ENCODE results near the gene PRELID1. TPM values are rescaled to one million over a fixed set of nuclear protein-coding genes. Genes with fewer than 3 reads are reported as not detected.

PRELID1 gene
- total RNA-seq, 1 experiment from 2014 or later = 112 TPM

- no peaks in the 10 kb centered on the region for H3K4me1 ChIP-seq (ENCODE audit: low read length)
- H3K9me2 ChIP-seq (replicated peaks; ENCODE audit: insufficient read depth, low read length) = no peaks in the 10 kb centered on the region
- peaks cover 39% of the 10 kb centered on the region for H3K36me3 ChIP-seq (ENCODE audit: insufficient read depth, low read length)
- H3K4me2 ChIP-seq (ENCODE audit: low read depth, low read length, poor library complexity, severe bottlenecking) = no peak overlapping the region
- peaks cover 12% of the 10 kb centered on the region; the same call in 1 of the 2 replicates for H3K79me2 ChIP-seq (ENCODE audit: low read length)
- no peak overlapping the region for H3K27ac ChIP-seq (ENCODE audit: low read length)
- H3K9me3 ChIP-seq (ENCODE audit: low read length) = no peaks in the 10 kb centered on the region
- H3K27me3 ChIP-seq (ENCODE audit: low read length) = no peaks in the 10 kb centered on the region
- no peaks in the 10 kb centered on the region for H4K20me1 ChIP-seq (ENCODE audit: insufficient read depth, low read depth, low read length)
- H3K4me3 ChIP-seq (ENCODE audit: low read length) = no peak overlapping the region
- DNase-seq = no peak
- H3K9ac ChIP-seq (ENCODE audit: low read length) = no peak overlapping the region
- H2AFZ ChIP-seq (ENCODE audit: low read length) = no peak overlapping the region
These were observed 33.6 kb upstream of the PRELID1 start for GRCh38 chr5:177269976-177270375.

- peaks cover 41% of the 10 kb centered on the region for H3K36me3 ChIP-seq (ENCODE audit: insufficient read depth, low read length)
These were observed 32.9 kb upstream of the PRELID1 start for GRCh38 chr5:177270653-177271052.

GRCh38 chr5:177271113-177271512 is 32.5 kb upstream of the PRELID1 start:
- no peak overlapping the region for H3K4me3 ChIP-seq (ENCODE audit: low read length)
- DNase-seq = no peak
- H2AFZ ChIP-seq (ENCODE audit: low read length) = no peak overlapping the region
- H3K9me3 ChIP-seq (ENCODE audit: low read length) = no peaks in the 10 kb centered on the region
- peaks cover 12% of the 10 kb centered on the region; the same call in 1 of the 2 replicates for H3K79me2 ChIP-seq (ENCODE audit: low read length)
- peaks cover 41% of the 10 kb centered on the region for H3K36me3 ChIP-seq (ENCODE audit: insufficient read depth, low read length)
- H3K9me2 ChIP-seq (replicated peaks; ENCODE audit: insufficient read depth, low read length) = no peaks in the 10 kb centered on the region
- no peak overlapping the region for H3K27ac ChIP-seq (ENCODE audit: low read length)
- H3K4me2 ChIP-seq (ENCODE audit: low read depth, low read length, poor library complexity, severe bottlenecking) = no peak overlapping the region
- H3K9ac ChIP-seq (ENCODE audit: low read length) = no peak overlapping the region
- no peaks in the 10 kb centered on the region for H3K27me3 ChIP-seq (ENCODE audit: low read length)
- no peaks in the 10 kb centered on the region for H4K20me1 ChIP-seq (ENCODE audit: insufficient read depth, low read depth, low read length)
- no peaks in the 10 kb centered on the region for H3K4me1 ChIP-seq (ENCODE audit: low read length)

More at GRCh38 chr5:177270653-177271052, 32.9 kb upstream of the PRELID1 start:
- Histone ChIP-seq H3K9ac (ENCODE audit: low read length) (no peak overlapping the region), H4K20me1 (ENCODE audit: insufficient read depth, low read depth, low read length) (no peaks in the 10 kb centered on the region), H3K27me3 (ENCODE audit: low read length) (no peaks in the 10 kb centered on the region), H3K9me2 (replicated peaks; ENCODE audit: insufficient read depth, low read length) (no peaks in the 10 kb centered on the region), H3K4me2 (ENCODE audit: low read depth, low read length, poor library complexity, severe bottlenecking) (no peak overlapping the region), H3K4me1 (ENCODE audit: low read length) (no peaks in the 10 kb centered on the region), H3K27ac (ENCODE audit: low read length) (no peak overlapping the region), H3K4me3 (ENCODE audit: low read length) (no peak overlapping the region), H2AFZ (ENCODE audit: low read length) (no peak overlapping the region), H3K9me3 (ENCODE audit: low read length) (no peaks in the 10 kb centered on the region), H3K79me2 (ENCODE audit: low read length) (peaks cover 12% of the 10 kb centered on the region; the same call in 1 of the 2 replicates)
- DNase-seq = no peak

GRCh38 chr5:177275883-177276282 is 27.7 kb upstream of the PRELID1 start:
- Histone ChIP-seq H3K9me3 (ENCODE audit: low read length) (no peaks in the 10 kb centered on the region), H3K4me3 (ENCODE audit: low read length) (no peak overlapping the region), H3K36me3 (ENCODE audit: insufficient read depth, low read length) (peaks cover 39% of the 10 kb centered on the region; the same call in 1 of the 2 replicates), H3K27ac (ENCODE audit: low read length) (no peak overlapping the region), H3K4me1 (ENCODE audit: low read length) (no peaks in the 10 kb centered on the region), H3K4me2 (ENCODE audit: low read depth, low read length, poor library complexity, severe bottlenecking) (no peak overlapping the region), H3K27me3 (ENCODE audit: low read length) (no peaks in the 10 kb centered on the region), H3K9me2 (replicated peaks; ENCODE audit: insufficient read depth, low read length) (no peaks in the 10 kb centered on the region), H3K9ac (ENCODE audit: low read length) (no peak overlapping the region), H3K79me2 (ENCODE audit: low read length) (peaks cover 7% of the 10 kb centered on the region; the same call in 1 of the 2 replicates), H2AFZ (ENCODE audit: low read length) (no peak overlapping the region), H4K20me1 (ENCODE audit: insufficient read depth, low read depth, low read length) (no peaks in the 10 kb centered on the region)
- DNase-seq = no peak

- Histone ChIP-seq H3K4me1 (ENCODE audit: low read length) (no peaks in the 10 kb centered on the region), H3K4me3 (ENCODE audit: low read length) (no peak overlapping the region), H3K79me2 (ENCODE audit: low read length) (peaks cover 7% of the 10 kb centered on the region; the same call in 1 of the 2 replicates), H3K27ac (ENCODE audit: low read length) (no peak overlapping the region), H3K9me2 (replicated peaks; ENCODE audit: insufficient read depth, low read length) (no peaks in the 10 kb centered on the region), H3K27me3 (ENCODE audit: low read length) (no peaks in the 10 kb centered on the region), H3K36me3 (ENCODE audit: insufficient read depth, low read length) (peaks cover 46% of the 10 kb centered on the region; the same call in 1 of the 2 replicates), H4K20me1 (ENCODE audit: insufficient read depth, low read depth, low read length) (no peaks in the 10 kb centered on the region), H3K9me3 (ENCODE audit: low read length) (no peaks in the 10 kb centered on the region), H3K4me2 (ENCODE audit: low read depth, low read length, poor library complexity, severe bottlenecking) (no peak overlapping the region), H2AFZ (ENCODE audit: low read length) (no peak overlapping the region), H3K9ac (ENCODE audit: low read length) (no peak overlapping the region)
- DNase-seq = no peak
These were observed 26.7 kb upstream of the PRELID1 start for GRCh38 chr5:177276886-177277285.

GRCh38 chr5:177288191-177288590 is 15.4 kb upstream of the PRELID1 start:
- Histone ChIP-seq H3K27me3 (ENCODE audit: low read length) (no peaks in the 10 kb centered on the region), H2AFZ (ENCODE audit: low read length) (no peak overlapping the region), H3K9me3 (ENCODE audit: low read length) (no peaks in the 10 kb centered on the region), H3K9ac (ENCODE audit: low read length) (no peak overlapping the region), H3K4me2 (ENCODE audit: low read depth, low read length, poor library complexity, severe bottlenecking) (no peak overlapping the region), H3K9me2 (replicated peaks; ENCODE audit: insufficient read depth, low read length) (no peaks in the 10 kb centered on the region), H3K4me3 (ENCODE audit: low read length) (no peak overlapping the region), H4K20me1 (ENCODE audit: insufficient read depth, low read depth, low read length) (no peaks in the 10 kb centered on the region), H3K27ac (ENCODE audit: low read length) (no peak overlapping the region), H3K4me1 (ENCODE audit: low read length) (peaks cover 10% of the 10 kb centered on the region), H3K36me3 (ENCODE audit: insufficient read depth, low read length) (peaks cover 43% of the 10 kb centered on the region), H3K79me2 (ENCODE audit: low read length) (peaks cover 11% of the 10 kb centered on the region; the same call in 1 of the 2 replicates)
- DNase-seq = no peak

- Histone ChIP-seq H3K9me2 (replicated peaks; ENCODE audit: insufficient read depth, low read length) (no peaks in the 10 kb centered on the region), H3K27ac (ENCODE audit: low read length) (peak overlapping the region; percentile 68), H2AFZ (ENCODE audit: low read length) (no peak overlapping the region), H3K36me3 (ENCODE audit: insufficient read depth, low read length) (peaks cover 45% of the 10 kb centered on the region), H3K4me1 (ENCODE audit: low read length) (peaks cover 18% of the 10 kb centered on the region), H3K4me2 (ENCODE audit: low read depth, low read length, poor library complexity, severe bottlenecking) (no peak overlapping the region), H3K27me3 (ENCODE audit: low read length) (no peaks in the 10 kb centered on the region), H3K9ac (ENCODE audit: low read length) (no peak overlapping the region), H3K9me3 (ENCODE audit: low read length) (no peaks in the 10 kb centered on the region), H4K20me1 (ENCODE audit: insufficient read depth, low read depth, low read length) (no peaks in the 10 kb centered on the region), H3K4me3 (ENCODE audit: low read length) (no peak overlapping the region), H3K79me2 (ENCODE audit: low read length) (peaks cover 11% of the 10 kb centered on the region; the same call in 1 of the 2 replicates)
- DNase-seq = peak; percentile 50
These were observed 12.6 kb upstream of the PRELID1 start for GRCh38 chr5:177290816-177291596.

- Histone ChIP-seq H3K9ac (ENCODE audit: low read length) (no peak overlapping the region), H3K27me3 (ENCODE audit: low read length) (no peaks in the 10 kb centered on the region), H3K4me3 (ENCODE audit: low read length) (no peak overlapping the region), H2AFZ (ENCODE audit: low read length) (no peak overlapping the region), H4K20me1 (ENCODE audit: insufficient read depth, low read depth, low read length) (no peaks in the 10 kb centered on the region), H3K27ac (ENCODE audit: low read length) (no peak overlapping the region), H3K9me2 (replicated peaks; ENCODE audit: insufficient read depth, low read length) (no peaks in the 10 kb centered on the region), H3K4me1 (ENCODE audit: low read length) (peaks cover 25% of the 10 kb centered on the region), H3K36me3 (ENCODE audit: insufficient read depth, low read length) (peaks cover 45% of the 10 kb centered on the region), H3K4me2 (ENCODE audit: low read depth, low read length, poor library complexity, severe bottlenecking) (no peak overlapping the region), H3K9me3 (ENCODE audit: low read length) (no peaks in the 10 kb centered on the region), H3K79me2 (ENCODE audit: low read length) (peaks cover 10% of the 10 kb centered on the region; the same call in 1 of the 2 replicates)
- no peak for DNase-seq
These were observed 11.9 kb upstream of the PRELID1 start for GRCh38 chr5:177291735-177292134.
